Common myeloid progenitor, CD34-positive (primary cell): ENCODE data around the gene ARMS2.

Experiments
- CTCF ChIA-PET: fragments of 350-600 bp; sonication (Branson Sonifier 250); formaldehyde crosslinking; loops from one replicate; lab custom pipeline; 2021; ENCODE audit warnings: antibody characterized with exemption; lab: Charles Lee
- POLR2A ChIA-PET: fragments of 350-600 bp; sonication (Branson Sonifier 250); formaldehyde crosslinking; loops from one replicate; lab custom pipeline; 2021; ENCODE audit warnings: antibody characterized with exemption; lab: Charles Lee
- DNase-seq, 3 donors: peaks; one replicate each; pipeline versions ENCODE4 v3.0.0 to v3.0.0-alpha.2; 2013
- H3K27ac ChIP-seq, 2 experiments: 1 replicate in 1 of 2; 2 replicates in 1 of 2; pipeline ENCODE4 v1.7.0; 2013; ENCODE audit warnings: inconsistent platforms in 2 of 2, low read length in 2 of 2, mild to moderate bottlenecking in 2 of 2, low read depth in 1 of 2, moderate library complexity in 1 of 2; ENCODE audit not compliant: severe bottlenecking in 2 of 2, insufficient read depth in 1 of 2, poor library complexity in 1 of 2
- H3K27me3 ChIP-seq, 5 experiments: replicated peaks in 2 of 5; 1 replicate in 3 of 5; 2 replicates in 2 of 5; pipeline versions ENCODE4 v1.6.1 to v1.7.0; 2013; ENCODE audit warnings: low read length in 4 of 5, mild to moderate bottlenecking in 2 of 5, moderate library complexity in 2 of 5, inconsistent platforms in 1 of 5; ENCODE audit not compliant: insufficient read depth in 5 of 5, control insufficient read depth in 4 of 5
- H3K36me3 ChIP-seq, 4 experiments: 1 replicate in 2 of 4; 2 replicates in 2 of 4; pipeline versions ENCODE4 v1.6.1 to v1.7.0; 2013; ENCODE audit warnings: low read length in 3 of 4, control low read depth in 1 of 4, mild to moderate bottlenecking in 1 of 4; ENCODE audit not compliant: control insufficient read depth in 4 of 4, insufficient read depth in 4 of 4
- H3K4me1 ChIP-seq, 4 experiments: 1 replicate in 3 of 4; 2 replicates in 1 of 4; pipeline versions ENCODE4 v1.6.1 to v1.7.1; 2013; ENCODE audit warnings: low read length in 3 of 4, mild to moderate bottlenecking in 3 of 4, control low read depth in 1 of 4, inconsistent platforms in 1 of 4, moderate library complexity in 1 of 4; ENCODE audit not compliant: control insufficient read depth in 4 of 4, insufficient read depth in 4 of 4; ENCODE audit errors: control extremely low read depth in 1 of 4
- H3K4me3 ChIP-seq, 7 experiments: 1 replicate in 4 of 7; 2 replicates in 3 of 7; pipeline versions ENCODE4 v1.5.1 to v1.7.0; 2013; ENCODE audit warnings: mild to moderate bottlenecking in 7 of 7, low read length in 6 of 7, moderate library complexity in 6 of 7, inconsistent platforms in 2 of 7, low read depth in 2 of 7, control low read depth in 1 of 7; ENCODE audit not compliant: insufficient read depth in 4 of 7, control insufficient read depth in 1 of 7; ENCODE audit errors: extremely low read depth in 1 of 7
- H3K9me3 ChIP-seq, 5 experiments: 1 replicate in 4 of 5; 2 replicates in 1 of 5; pipeline versions ENCODE4 v1.6.1 to v1.7.1; 2013; ENCODE audit warnings: low read length in 4 of 5, mild to moderate bottlenecking in 2 of 5, inconsistent platforms in 1 of 5, low read depth in 1 of 5, moderate library complexity in 1 of 5; ENCODE audit not compliant: control insufficient read depth in 4 of 5, insufficient read depth in 2 of 5; ENCODE audit errors: control extremely low read depth in 1 of 5
- WGBS: methylation state at CpG from one replicate; pipeline ENCODE4 v1.1.5; 2013; ENCODE audit not compliant: insufficient coverage; 5-methylcytosine and 5-hydroxymethylcytosine counted together

Gene ARMS2

GRCh38 chr10:122485670-122486069 is 31.2 kb downstream of the ARMS2 start:
- no peak overlapping the region for H3K27ac ChIP-seq
- POLR2A ChIA-PET = no interaction called here
- peaks cover 0 to 37% (median 9%) of the 10 kb centered on the region in 5 experiments for H3K27me3 ChIP-seq
- H3K36me3 ChIP-seq = no peaks in the 10 kb centered on the region
- H3K9me3 ChIP-seq = peaks cover 0 to 3% (median 0%) of the 10 kb centered on the region in 5 experiments
- 6% methylated on average over 3 of the region's 5 CpGs for WGBS
- CTCF ChIA-PET = no interaction called here
- DNase-seq = peak in 2 of 3 donors; percentile 3 to 28
- no peak overlapping the region for H3K4me3 ChIP-seq
- peaks cover 0 to 4% (median 0%) of the 10 kb centered on the region in 4 experiments for H3K4me1 ChIP-seq

- Histone ChIP-seq H3K4me1 (peaks cover 0 to 4% (median 0%) of the 10 kb centered on the region in 4 experiments), H3K9me3 (peaks cover 0 to under 1% (median 0%) of the 10 kb centered on the region in 5 experiments), H3K4me3 (no peak overlapping the region), H3K27ac (no peak overlapping the region), H3K36me3 (no peaks in the 10 kb centered on the region), H3K27me3 (peaks cover 0 to 39% (median 10%) of the 10 kb centered on the region in 5 experiments)
- POLR2A ChIA-PET = no interaction called here
- CTCF ChIA-PET = no interaction called here
- WGBS = 94% methylated on average over 9 of the region's 9 CpGs
- no peak for DNase-seq
Observed at GRCh38 chr10:122486406-122487080, 32.1 kb downstream of the ARMS2 start.

DNA sequence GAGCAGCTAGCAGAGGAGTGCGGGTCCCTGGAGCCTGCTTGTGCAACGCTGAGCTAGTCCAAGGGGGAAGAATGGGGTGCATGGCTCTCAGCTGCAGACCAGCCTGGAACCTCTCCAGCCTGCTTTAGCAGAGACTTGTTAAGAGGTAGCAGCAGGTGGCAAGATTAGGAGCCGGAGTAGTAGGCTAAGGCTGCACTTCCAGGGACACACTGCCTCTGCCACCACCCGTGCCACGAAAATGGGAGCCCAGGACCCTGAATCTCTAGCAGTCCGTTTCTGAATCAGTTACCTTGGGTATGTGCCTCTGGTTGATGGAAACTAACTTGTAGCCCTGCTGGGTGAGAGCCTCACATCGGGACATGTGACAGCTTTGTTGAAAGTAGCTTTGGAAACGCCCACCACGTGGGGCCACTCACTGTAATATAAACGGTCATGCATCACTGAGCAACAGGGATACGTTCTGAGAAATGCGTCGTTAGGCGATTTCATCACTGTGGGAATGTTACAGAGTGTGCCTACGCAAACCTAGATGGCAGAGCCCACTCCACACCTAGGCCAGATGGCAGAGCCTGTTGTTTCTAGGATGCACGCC is 32.8 kb downstream of the ARMS2 start:
- Histone ChIP-seq H3K36me3 (no peaks in the 10 kb centered on the region), H3K9me3 (no peaks in the 10 kb centered on the region), H3K4me1 (peaks cover 0 to 4% (median 0%) of the 10 kb centered on the region in 4 experiments), H3K27ac (no peak overlapping the region), H3K4me3 (no peak overlapping the region), H3K27me3 (peaks cover 0 to 40% (median 10%) of the 10 kb centered on the region in 5 experiments)
- ChIA-PET CTCF (no interaction called here), POLR2A (no interaction called here)
- no peak for DNase-seq
- 83% methylated on average over 16 of the region's 16 CpGs for WGBS

DNA sequence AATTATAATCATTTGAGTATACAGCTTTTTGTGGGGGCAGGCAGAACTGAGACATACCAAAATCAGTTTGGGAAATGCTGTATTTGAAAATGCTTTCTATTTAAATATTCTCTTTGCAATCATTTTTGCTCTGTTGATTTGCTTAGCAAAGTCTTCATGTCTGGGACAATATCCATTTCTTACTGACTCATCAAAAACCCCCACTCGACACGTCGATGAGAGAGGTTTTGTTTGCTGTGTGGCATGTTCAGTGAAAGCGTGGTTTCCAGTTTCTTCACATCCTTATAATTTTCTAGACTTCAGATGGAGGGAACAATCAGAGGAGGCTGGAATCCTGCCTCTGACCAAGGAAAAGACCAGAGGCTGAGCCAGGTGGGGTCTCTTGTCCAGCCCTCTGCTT is 35.8 kb downstream of the ARMS2 start:
- H3K27me3 ChIP-seq = peaks cover 0 to 62% (median 10%) of the 10 kb centered on the region in 5 experiments
- DNase-seq = no peak
- no CpG with 5 or more reads among the region's 4 CpGs for WGBS
- H3K9me3 ChIP-seq = no peaks in the 10 kb centered on the region
- H3K4me1 ChIP-seq = peaks cover 0 to 4% (median 0%) of the 10 kb centered on the region in 4 experiments
- H3K27ac ChIP-seq = no peak overlapping the region
- H3K36me3 ChIP-seq = no peaks in the 10 kb centered on the region
- H3K4me3 ChIP-seq = no peak overlapping the region
- ChIA-PET CTCF (no interaction called here), POLR2A (no interaction called here)

DNA sequence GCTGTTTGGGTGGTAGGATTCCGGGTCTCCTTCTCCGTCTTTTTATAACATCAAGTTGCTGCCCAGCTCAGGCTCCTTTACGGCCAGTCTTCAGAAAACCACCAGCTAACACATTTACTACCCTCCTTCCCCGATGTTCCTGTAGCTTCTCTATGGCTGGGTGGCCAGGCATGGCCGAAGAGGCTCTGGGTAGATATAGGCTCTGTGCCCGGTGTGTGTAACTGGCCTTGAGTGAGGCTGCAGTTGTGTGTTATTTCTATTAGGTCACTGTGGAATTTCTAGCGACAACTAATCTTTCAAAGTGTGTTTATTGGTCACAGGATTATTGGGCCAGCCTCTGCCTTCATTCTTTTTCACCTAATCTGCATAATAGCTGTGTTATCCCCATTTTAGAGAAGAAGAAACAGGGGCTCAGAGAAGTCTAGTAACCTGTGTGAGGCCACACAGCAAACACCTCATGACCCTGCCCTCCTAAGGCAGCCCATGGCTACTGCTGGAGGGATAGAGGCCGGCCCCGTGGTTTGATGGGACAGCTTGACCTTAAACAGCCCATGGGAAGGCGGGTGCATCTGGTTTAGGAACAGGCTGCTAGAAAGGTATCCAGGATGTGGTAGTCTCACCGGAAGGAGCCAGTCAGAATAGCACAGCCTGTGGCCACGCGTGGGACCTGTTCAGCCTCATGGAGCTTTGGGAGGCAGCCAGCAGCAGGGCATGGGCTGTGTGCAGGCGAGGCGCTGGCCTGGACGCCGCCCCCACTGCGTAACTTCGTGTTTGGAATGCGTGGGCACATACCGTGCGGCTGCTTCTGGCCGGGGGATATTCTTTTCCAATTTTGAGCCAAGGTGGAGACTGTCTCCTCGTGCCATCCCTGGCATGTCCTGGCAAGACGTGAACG is 36.6 kb downstream of the ARMS2 start:
- no peaks in the 10 kb centered on the region for H3K4me1 ChIP-seq
- ChIA-PET CTCF (no interaction called here), POLR2A (no interaction called here)
- no peak overlapping the region for H3K27ac ChIP-seq
- no peak for DNase-seq
- H3K27me3 ChIP-seq = peaks cover 0 to 68% (median 10%) of the 10 kb centered on the region in 5 experiments
- no peak overlapping the region for H3K4me3 ChIP-seq
- no peaks in the 10 kb centered on the region for H3K36me3 ChIP-seq
- no peaks in the 10 kb centered on the region for H3K9me3 ChIP-seq
- 84% methylated on average over 21 of the region's 26 CpGs for WGBS

- POLR2A ChIA-PET = no interaction called here
- 77% methylated on average over 6 of the region's 9 CpGs for WGBS
- H3K27ac ChIP-seq = no peak overlapping the region
- peak in 1 of 3 donors; percentile 8 for DNase-seq
- no peaks in the 10 kb centered on the region for H3K9me3 ChIP-seq
- CTCF ChIA-PET = no interaction called here
- H3K4me3 ChIP-seq = no peak overlapping the region
- H3K36me3 ChIP-seq = no peaks in the 10 kb centered on the region
- peaks cover 0 to 67% (median 10%) of the 10 kb centered on the region in 5 experiments for H3K27me3 ChIP-seq
- H3K4me1 ChIP-seq = no peaks in the 10 kb centered on the region
Observed at GRCh38 chr10:122492006-122492405, 37.6 kb downstream of the ARMS2 start.
